HG03103 (cell line): Measurements from ENCODE around the gene OR3A3.
"Not testable (repeated sequence)": the region's sequence is repeated elsewhere in the genome, so short reads cannot be mapped to it uniquely, and the experiment has no call there.

Source experiments
- ATAC-seq: cut with Tn5 transposase; IDR thresholded peaks from one replicate; pipeline ENCODE4 v1.9.1; 2021; ENCODE audit warnings: low read depth; ENCODE audit not compliant: unreplicated experiment

The OR3A3 gene

GRCh38 chr17:3411070-3411469, at the start of gene OR3A3:
Gene OR3A3 (plus strand): TSS chr17:3411370.
- ATAC-seq, result no peak

- ATAC-seq, result not testable (repeated sequence)
These were observed 40.0 kb upstream of the OR3A3 start for GRCh38 chr17:3371167-3371566.

GRCh38 chr17:3378321-3378720, 32.8 kb upstream of the OR3A3 start:
- ATAC-seq, result no peak

GRCh38 chr17:3381957-3382356, 29.2 kb upstream of the OR3A3 start:
- ATAC-seq, result no peak

GRCh38 chr17:3385869-3386816, 25.0 kb upstream of the OR3A3 start, which contains the start of gene OR3A2:
Gene OR3A2 (minus strand): TSS chr17:3386308.
- ATAC-seq, result no peak

GRCh38 chr17:3389791-3390190, 21.4 kb upstream of the OR3A3 start:
- ATAC-seq, result no peak

- not testable (repeated sequence) for ATAC-seq
These were observed 13.4 kb upstream of the OR3A3 start for GRCh38 chr17:3397801-3398200.

- no peak for ATAC-seq
These were observed 12.9 kb upstream of the OR3A3 start, which contains the start of gene OR1E1 for GRCh38 chr17:3398310-3398709. Gene OR1E1 (minus strand): TSS chr17:3398410. CDS start chr17:3398410, 0 bp downstream.

- no peak for ATAC-seq
These were observed 11.1 kb upstream of the OR3A3 start for GRCh38 chr17:3400055-3400454.

- ATAC-seq, result no peak
These were observed 9.4 kb upstream of the OR3A3 start for GRCh38 chr17:3401786-3402185.

GRCh38 chr17:3403856-3404255, 7.3 kb upstream of the OR3A3 start:
- not testable (repeated sequence) for ATAC-seq

GRCh38 chr17:3412216-3412615, 1.0 kb downstream of the OR3A3 start:
- ATAC-seq, result not testable (repeated sequence)

GRCh38 chr17:3415610-3416009, 4.4 kb downstream of the OR3A3 start:
- no peak for ATAC-seq

GRCh38 chr17:3418222-3418621, 7.1 kb downstream of the OR3A3 start:
- no peak for ATAC-seq

- not testable (repeated sequence) for ATAC-seq
These were observed 22.0 kb downstream of the OR3A3 start for GRCh38 chr17:3433215-3433614.

GRCh38 chr17:3433741-3434140, 22.6 kb downstream of the OR3A3 start, which contains the start of gene OR1E2:
Gene OR1E2 (minus strand): TSS chr17:3433841. CDS start chr17:3433841, 0 bp downstream.
- no peak for ATAC-seq

- ATAC-seq, result no peak
These were observed 27.2 kb downstream of the OR3A3 start for GRCh38 chr17:3438368-3438767.

- ATAC-seq, result no peak
These were observed 29.3 kb downstream of the OR3A3 start for GRCh38 chr17:3440451-3440850.

GRCh38 chr17:3447625-3448024, 36.5 kb downstream of the OR3A3 start:
- no peak for ATAC-seq

GRCh38 chr17:3448059-3448665, 37.0 kb downstream of the OR3A3 start:
- no peak for ATAC-seq

- ATAC-seq, result not testable (repeated sequence)
These were observed 55.2 kb downstream of the OR3A3 start for GRCh38 chr17:3466355-3466754.
